MM.1S (cell line): ENCODE measurements around the gene ARID5A.

ENCODE experiments used
- EZH2 ChIP-seq: fragments of 300-600 bp; sonication (generic); optimal IDR thresholded peaks from 2 replicates; pipeline ENCODE3; 2017; ENCODE audit warnings: low read depth, mild to moderate bottlenecking, antibody characterized with exemption, low read length, mixed read lengths
- EZH2phosphoT487 ChIP-seq: fragments of 300-600 bp; sonication (generic); IDR thresholded peaks from 2 replicates; pipeline ENCODE4 v1.6.1; 2018; ENCODE audit warnings: antibody characterized with exemption, low read length
- TF ChIP-seq, protein P1 (sequence below): fragments of 300-600 bp; sonication (generic); IDR thresholded peaks from 2 replicates; pipeline ENCODE4 v1.5.1; 2016; ENCODE audit warnings: antibody characterized with exemption, low read length, mixed read lengths

DNA sequence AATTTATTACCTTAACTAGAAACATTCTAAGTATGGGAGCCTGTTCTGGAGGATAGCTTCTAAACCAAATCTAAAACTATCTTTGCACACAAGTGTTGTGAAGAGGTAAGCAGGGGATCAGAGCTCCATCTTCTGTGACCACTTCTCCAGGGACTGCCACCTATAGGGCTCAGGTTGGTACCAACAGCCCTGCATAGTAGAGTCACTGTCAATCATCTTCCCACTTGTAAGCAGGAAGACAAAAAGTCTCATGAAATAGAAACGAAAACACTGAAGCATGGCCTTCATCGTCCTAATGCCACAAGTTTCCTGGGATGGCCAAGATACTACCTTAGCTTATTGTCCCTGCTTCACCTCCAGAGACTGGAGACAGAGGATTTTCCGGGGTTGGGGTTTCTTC is 57.7 kb downstream of the ARID5A start:
- TF ChIP-seq EZH2 (no peak), EZH2phosphoT487 (no peak)
- TF ChIP-seq, protein P1, sequence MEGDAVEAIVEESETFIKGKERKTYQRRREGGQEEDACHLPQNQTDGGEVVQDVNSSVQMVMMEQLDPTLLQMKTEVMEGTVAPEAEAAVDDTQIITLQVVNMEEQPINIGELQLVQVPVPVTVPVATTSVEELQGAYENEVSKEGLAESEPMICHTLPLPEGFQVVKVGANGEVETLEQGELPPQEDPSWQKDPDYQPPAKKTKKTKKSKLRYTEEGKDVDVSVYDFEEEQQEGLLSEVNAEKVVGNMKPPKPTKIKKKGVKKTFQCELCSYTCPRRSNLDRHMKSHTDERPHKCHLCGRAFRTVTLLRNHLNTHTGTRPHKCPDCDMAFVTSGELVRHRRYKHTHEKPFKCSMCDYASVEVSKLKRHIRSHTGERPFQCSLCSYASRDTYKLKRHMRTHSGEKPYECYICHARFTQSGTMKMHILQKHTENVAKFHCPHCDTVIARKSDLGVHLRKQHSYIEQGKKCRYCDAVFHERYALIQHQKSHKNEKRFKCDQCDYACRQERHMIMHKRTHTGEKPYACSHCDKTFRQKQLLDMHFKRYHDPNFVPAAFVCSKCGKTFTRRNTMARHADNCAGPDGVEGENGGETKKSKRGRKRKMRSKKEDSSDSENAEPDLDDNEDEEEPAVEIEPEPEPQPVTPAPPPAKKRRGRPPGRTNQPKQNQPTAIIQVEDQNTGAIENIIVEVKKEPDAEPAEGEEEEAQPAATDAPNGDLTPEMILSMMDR: no peak
